GM18909 (cell line): Measurements from ENCODE around the gene MDGA2.
"Not testable (repeated sequence)": the region's sequence is repeated elsewhere in the genome, so short reads cannot be mapped to it uniquely, and the experiment has no call there.

Experiments
- ATAC-seq: cut with Tn5 transposase; IDR thresholded peaks from one replicate; pipeline ENCODE4 v1.9.1; 2021; ENCODE audit warnings: mild to moderate bottlenecking; ENCODE audit not compliant: unreplicated experiment, poor library complexity

The MDGA2 gene

DNA sequence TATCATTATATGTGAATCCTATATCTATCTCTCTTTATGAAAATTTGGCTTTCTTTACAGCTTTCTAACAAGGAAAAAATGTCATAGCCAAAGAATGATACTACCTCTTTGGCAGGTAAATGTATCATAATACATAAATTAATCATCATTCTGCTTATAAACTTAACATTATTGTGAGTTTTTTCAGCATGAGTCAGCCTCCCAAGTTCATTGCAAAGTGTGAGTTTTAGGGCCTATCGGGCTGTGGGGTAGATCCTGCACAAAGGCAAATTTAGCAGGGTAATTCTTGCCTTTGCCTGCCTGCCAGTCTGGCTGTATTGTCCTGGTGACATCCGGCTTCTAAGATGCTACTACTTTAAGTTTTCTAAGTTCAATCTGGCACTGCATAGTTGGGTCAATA is 412.6 kb downstream of the MDGA2 start:
- ATAC-seq = no peak

GRCh38 chr14:47261350-47261749 is 414.1 kb downstream of the MDGA2 start:
- no peak for ATAC-seq

- ATAC-seq = no peak
Measured at GRCh38 chr14:47259796-47260195, 415.6 kb downstream of the MDGA2 start.

- no peak for ATAC-seq
Measured at GRCh38 chr14:47257013-47257412, 418.4 kb downstream of the MDGA2 start.

GRCh38 chr14:47252802-47253201 is 422.6 kb downstream of the MDGA2 start:
- no peak for ATAC-seq

GRCh38 chr14:47246367-47246766 is 429.0 kb downstream of the MDGA2 start:
- ATAC-seq = no peak

- ATAC-seq = not testable (repeated sequence)
Measured at GRCh38 chr14:47242579-47242978, 432.8 kb downstream of the MDGA2 start.

DNA sequence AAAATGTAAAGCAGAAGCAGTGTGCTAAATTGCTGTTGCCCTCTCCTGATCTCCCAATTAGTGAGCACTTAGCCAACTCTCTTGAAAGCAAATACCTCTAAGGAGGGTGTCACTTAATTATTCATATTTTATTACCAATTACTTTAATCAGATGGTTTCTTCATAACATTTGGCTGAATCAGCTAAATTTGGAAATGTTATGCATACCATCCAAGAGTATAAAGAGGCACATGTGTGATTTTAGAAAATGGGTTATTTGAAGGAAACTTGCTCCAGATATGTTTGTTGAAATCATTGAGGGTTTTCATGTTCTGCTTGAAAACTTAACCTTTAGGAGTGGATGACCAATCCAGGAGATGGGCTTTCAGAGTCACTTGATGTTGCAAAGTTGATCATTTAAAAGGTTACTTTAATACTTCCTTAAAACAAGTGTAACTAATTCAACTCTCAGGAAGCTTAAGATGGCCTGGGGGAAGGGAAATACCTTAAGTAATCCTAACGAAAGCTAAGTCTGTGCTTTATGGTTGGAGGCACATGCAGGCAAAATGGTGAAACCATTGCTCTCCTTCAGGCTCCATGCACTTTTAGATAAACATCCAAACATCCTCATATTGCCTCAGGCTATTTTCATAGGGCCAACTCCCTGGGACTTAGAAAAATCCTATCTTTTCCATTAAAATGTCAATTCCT is 434.5 kb downstream of the MDGA2 start:
- ATAC-seq = no peak

DNA sequence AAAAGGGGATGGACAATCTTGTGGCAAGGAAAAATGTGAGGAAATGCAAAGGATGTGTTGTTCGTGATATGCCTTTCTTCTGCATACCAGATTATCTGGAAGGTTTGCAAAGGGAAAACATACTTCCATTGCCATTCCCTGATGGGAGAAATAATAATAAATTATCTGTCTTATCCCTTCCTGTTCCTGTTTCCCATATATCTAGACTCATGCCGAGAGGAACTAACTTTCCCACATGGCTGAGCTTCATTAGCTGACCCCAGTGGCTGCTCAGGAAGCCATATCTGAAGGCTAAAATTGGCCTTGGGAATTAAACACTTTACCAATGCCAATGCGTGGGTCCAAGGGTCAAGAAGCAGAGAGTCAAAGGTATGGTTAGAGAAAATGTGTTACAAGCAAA is 439.8 kb downstream of the MDGA2 start:
- ATAC-seq = no peak

DNA sequence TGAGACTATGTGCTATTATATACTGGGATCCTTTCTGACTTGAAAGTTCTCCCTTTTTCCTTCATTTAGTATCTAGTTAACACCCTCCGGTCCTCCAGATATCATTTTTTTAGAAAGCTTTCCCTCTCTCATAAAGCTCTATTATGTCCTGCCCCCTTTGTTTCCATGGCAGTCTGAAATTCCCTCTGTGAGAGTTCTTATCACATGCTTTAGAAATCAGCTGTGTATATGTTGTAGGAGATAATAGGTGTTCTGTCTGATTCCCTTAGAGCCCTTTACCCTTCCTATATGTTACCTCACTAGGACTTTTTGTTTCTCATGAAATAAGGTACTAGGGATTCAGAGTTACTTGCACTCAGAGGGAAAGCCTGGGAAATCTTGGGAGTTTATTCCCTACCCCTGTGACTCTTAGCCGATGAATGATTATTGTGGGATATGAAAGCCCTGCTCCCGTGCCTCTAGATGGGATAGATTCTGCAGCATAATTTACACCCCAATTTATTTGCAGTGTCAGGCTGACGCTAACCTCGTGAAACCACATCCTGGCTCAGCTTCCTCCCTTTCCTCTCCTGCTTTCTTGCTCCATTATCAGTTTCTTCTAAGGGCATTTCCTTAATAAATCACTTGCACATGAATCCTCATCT is 448.4 kb downstream of the MDGA2 start:
- ATAC-seq = no peak

- no peak for ATAC-seq
Measured at GRCh38 chr14:47223656-47224055, 451.7 kb downstream of the MDGA2 start.

GRCh38 chr14:47220096-47220495 is 455.3 kb downstream of the MDGA2 start:
- ATAC-seq = no peak

DNA sequence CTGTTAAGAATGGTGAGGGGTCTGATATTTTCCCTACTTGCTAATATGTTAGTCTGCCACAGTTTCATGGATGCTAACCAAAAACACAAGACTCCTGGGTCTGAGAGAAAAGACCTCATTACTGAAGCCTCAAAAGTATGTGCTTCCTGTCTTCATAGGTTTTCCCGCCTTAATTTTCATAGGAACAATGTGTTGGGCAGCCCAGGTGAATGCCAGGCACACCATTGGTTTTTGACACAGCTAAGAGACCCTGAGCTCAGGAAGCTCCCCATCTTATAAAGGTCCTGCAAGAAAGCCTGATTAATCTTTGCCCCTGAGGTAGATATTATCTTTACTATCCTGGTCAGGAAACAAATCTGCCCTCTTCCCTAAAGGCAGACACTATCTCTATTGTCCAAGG is 464.1 kb downstream of the MDGA2 start:
- ATAC-seq = no peak

GRCh38 chr14:47210099-47210498 is 465.3 kb downstream of the MDGA2 start:
- ATAC-seq = no peak

DNA sequence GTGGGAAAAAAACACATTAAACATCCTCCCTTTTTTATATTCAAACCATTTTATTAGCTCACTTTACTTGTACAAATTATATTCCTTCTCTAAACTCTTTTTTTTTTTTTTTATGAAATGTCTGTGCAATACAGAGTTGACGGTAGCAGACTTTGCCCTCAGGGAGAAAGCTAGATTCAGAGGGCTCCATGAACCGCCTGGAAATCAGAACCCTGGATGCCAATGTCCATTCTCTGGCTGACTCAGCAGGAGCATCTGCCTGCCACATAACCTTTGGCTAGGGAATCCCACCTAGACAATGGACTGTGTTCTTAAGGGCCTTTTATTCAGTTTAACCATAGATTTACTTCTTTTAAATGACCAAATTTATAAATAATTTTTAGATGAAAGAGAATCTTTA is 467.0 kb downstream of the MDGA2 start:
- ATAC-seq = no peak

- ATAC-seq = no peak
Measured at GRCh38 chr14:47207617-47208016, 467.8 kb downstream of the MDGA2 start.

GRCh38 chr14:47200740-47201139 is 474.7 kb downstream of the MDGA2 start:
- no peak for ATAC-seq

GRCh38 chr14:47195582-47195981 is 479.8 kb downstream of the MDGA2 start:
- no peak for ATAC-seq

DNA sequence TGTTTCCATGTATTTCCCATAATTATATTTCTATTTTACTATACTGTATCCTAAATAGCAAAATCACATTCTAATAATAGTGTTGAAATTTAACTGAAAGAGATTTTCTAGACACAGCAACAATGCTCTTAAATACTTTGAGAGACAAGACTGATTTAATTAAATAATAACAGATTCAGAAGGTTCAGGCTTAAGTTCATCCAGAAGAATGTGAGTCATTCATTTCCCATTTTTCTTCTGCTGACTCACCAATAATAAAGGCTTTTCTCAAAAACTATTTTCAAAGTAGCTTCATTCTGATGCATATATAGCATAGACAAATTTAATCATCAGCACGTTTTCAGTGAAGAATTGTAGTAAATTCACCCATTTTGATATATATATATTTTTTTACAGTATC is 481.4 kb downstream of the MDGA2 start:
- no peak for ATAC-seq

DNA sequence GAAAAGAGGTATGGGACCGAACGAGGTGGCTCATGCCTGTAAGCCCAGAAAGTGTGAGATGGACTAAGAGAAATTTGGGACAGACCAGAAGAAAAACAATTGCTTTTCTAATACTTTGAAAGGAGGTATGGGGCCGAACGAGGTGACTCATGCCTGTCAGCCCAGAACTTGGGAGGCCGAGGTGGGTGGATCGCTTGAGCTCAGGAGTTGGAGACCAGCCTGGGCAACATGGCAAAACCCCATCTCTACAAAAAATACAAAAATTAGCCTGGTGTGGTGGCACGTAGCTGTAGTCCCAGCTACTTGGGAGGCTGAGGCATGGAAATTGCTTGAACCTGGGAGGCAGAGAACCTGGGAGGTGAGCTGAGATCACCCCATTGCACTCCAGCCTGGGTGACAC is 483.2 kb downstream of the MDGA2 start:
- ATAC-seq = not testable (repeated sequence)

DNA sequence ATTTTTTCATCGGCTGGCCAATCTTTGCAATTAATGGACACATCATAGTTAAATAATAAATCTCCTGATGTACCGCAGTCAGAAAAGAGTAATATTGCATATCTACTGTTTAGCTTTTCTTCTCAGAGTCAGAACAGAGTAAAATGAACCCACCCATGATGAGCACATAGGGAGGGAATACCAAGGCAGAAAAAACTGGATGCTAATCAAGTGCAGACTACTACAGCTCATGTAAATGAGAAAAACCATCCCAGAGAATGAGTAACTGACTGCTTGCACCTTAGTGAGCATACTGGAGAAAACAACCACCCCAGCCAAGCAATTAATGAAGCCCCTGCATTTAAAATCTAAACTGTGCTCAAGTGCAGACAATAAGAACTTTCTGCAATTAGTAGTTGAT is 483.7 kb downstream of the MDGA2 start:
- ATAC-seq = no peak

DNA sequence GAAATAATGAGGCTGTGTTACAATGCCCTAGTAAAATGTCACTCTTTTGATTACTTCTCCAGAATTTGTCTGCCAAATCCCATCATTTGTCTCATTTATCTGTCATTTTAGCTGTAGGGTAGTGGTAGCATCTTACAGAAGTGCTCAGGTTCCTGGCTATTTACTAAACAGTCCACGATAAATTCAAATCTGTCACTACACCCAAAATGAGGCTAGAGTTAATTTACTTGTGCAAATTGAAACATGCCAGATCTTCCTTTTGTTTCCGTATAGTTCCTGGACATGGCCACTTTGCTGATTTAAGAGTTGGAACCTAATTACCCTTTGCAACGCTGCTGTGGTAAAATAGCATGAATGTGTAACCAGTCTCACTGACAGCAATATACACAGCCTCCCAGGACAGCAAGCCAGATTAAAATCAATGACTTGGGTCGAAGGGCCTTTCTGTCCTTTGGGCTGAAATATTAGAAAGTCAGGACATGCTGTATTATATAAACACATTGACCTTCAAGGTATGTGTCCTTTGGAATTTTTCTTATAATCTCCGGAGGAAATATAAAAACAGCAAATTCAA is 485.4 kb downstream of the MDGA2 start:
- no peak for ATAC-seq
